ENCODE data around the gene GBGT1.
"Not testable (repeated sequence)": the region's sequence is repeated elsewhere in the genome, so short reads cannot be mapped to it uniquely, and the experiment has no call there.

Gene GBGT1

GRCh38 chr9:133163504-133164172 lies at the start of gene GBGT1:
GBGT1 (minus strand) TSS chr9:133163914; CDS start chr9:133162412, 1,502 bp downstream.
- no peak for DNase-seq (ENCODE audit: low read depth in 3 of 3)

DNA sequence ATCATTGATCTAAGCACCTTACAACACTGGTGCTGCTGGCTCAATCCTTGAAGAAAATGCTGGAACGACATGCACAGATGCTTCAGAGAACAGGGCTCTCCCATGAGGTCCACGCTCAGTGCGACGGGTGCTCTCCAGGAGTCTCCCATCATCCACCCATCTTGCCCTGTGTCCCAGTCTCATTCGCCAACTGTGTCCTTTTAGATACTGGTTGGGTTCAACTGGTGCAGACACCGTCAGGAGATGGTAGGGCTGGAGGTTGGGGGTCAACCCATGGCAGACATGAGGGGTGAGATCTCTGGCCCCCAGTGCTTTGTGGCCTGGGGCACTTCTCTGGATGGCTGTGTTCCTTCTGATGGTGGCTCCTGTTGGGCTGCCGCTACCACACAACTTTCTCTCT lies 46.9 kb upstream of the GBGT1 start:
- DNase-seq (ENCODE audit: low read depth in 3 of 3), result no peak

- DNase-seq (ENCODE audit: low read depth in 3 of 3), result no peak
Observed at GRCh38 chr9:133210202-133210532, 46.5 kb upstream of the GBGT1 start.

- DNase-seq (ENCODE audit: low read depth in 3 of 3), result not testable (repeated sequence)
Observed at GRCh38 chr9:133209327-133210201, 45.9 kb upstream of the GBGT1 start.

DNA sequence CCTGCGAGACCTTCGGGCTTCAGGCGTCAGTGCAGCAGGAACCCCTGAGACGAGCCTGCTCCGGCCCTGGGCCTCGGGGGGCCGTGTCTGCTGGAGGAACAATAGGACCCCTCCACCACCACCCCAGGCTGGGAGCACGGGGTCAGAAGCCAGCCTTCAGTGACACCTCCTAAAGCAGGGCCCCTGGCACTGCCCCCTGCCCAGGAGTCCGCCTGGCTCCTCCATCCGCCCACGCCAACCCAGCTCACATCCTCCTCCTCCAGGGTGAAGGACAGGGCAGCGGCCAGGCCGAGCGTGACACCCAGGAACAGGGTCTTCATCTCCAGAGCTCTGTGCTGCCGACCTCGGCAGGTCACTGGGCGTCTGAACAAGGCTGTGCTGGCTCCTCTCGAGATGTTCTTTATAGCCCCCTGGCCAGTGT lies 45.2 kb upstream of the GBGT1 start, which contains the start of gene OBP2B:
OBP2B (minus strand) TSS at position 371 of the 421 bp plus-strand sequence; CDS start at position 320, 51 bp downstream.
- DNase-seq (ENCODE audit: low read depth in 3 of 3), result not testable (repeated sequence)

GRCh38 chr9:133208171-133208879 lies 44.6 kb upstream of the GBGT1 start:
- not testable (repeated sequence) for DNase-seq (ENCODE audit: low read depth in 3 of 3)

GRCh38 chr9:133207540-133208170 lies 43.9 kb upstream of the GBGT1 start:
- no peak for DNase-seq (ENCODE audit: low read depth in 3 of 3)

GRCh38 chr9:133207021-133207531 lies 43.4 kb upstream of the GBGT1 start:
- DNase-seq (ENCODE audit: low read depth in 3 of 3), result no peak

DNA sequence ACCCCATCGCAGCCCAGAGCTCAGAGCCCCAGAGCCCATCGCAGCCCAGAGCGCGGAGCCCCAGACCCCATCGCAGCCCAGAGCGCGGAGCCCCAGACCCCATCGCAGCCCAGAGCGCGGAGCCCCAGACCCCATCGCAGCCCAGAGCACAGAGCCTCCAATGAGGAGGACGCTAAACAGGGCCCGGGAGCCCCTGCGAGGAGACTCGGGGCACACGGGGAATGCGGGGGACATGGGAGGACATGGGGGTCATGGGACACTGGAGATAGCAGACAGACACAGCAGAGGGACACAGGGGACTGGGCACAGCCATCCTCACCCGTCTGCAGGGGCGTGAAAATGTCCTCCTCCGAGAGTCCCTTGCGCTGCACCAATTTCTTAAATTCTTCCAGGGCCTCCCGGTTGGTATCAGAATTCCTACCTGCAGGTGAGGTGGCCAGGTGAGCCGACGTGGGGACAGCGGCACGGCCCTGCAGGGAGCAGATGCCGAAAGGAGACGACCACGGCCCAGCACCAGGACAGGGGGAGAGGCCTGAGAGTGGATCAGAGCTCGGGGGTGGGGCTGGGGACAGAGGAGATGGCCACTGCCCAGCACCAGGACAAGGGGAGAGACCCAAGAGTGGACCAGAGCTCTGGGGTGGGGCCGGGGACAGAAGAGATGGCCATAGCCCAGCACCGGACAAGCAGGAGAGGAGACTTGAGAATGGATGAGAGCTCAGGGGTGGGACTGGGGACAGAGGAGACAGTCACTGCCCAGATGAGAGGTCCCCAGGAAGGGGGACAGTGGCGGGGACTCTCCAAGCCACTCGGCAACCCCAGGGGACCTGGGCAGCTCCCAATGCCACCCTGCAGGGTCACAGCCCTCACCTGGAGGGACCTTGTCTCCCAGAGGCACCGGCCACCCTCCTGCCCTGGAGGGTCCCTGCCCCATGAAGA lies 42.5 kb upstream of the GBGT1 start:
- no peak for DNase-seq (ENCODE audit: low read depth in 3 of 3)

DNA sequence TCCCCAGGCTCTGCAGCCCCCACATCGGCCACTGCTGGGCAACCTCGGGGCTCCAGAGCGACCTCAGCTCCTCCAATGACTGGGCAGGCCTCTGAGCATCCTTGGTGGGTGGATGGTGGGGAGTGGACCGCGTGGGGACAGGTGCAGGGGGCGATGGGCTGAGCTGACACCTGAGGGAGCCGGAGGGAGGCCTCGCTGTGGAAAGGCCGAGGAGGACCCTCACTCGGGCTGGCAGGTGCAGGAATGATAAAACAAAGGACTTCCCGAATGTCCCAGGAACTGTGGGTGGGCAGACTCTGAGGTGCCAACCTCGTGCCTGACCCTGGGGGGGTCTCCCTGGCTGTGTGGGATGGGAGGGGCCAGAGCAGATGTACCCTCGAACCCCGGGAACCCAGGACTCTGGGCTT lies 41.8 kb upstream of the GBGT1 start:
- DNase-seq (ENCODE audit: low read depth in 3 of 3), result not testable (repeated sequence)

GRCh38 chr9:133204993-133205336 lies 41.3 kb upstream of the GBGT1 start:
- DNase-seq (ENCODE audit: low read depth in 3 of 3), result no peak

DNA sequence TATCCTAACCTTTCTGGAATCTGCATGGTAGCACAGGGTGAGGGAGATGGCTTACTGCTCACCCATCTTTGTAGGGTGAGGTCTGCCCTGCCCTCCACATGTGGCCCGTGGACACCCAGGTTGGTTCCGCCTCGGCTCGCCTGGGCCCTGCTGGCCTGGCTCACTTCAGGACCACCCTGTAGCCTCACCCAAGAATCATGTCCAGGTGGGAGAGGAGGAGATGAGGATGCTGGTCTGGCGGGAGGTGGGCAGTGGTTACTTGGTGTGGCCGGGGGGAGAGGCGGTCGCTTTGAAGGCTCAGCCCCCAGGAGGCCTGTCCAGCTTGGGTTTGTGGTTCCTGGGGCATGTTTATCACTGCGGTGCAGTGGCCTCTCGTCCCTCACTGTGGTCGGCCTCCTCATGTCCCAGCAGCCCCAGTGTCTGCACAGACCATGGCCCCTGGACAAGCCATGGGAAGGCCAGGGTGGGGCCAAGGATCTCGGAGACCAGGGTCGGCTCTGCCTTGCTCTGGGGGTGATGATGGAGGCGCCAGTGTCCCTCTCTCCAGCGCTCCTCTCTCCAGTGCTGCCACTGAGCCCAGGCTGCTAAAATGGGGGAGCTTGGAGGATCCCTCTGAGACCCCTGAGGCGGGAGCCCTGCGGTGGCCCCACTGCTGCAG lies 40.8 kb upstream of the GBGT1 start:
- DNase-seq (ENCODE audit: low read depth in 3 of 3), result no peak

GRCh38 chr9:133203506-133204075 lies 39.9 kb upstream of the GBGT1 start:
- no peak for DNase-seq (ENCODE audit: low read depth in 3 of 3)

GRCh38 chr9:133202688-133203453 lies 39.2 kb upstream of the GBGT1 start:
- no peak for DNase-seq (ENCODE audit: low read depth in 3 of 3)

GRCh38 chr9:133202145-133202513 lies 38.4 kb upstream of the GBGT1 start:
- no peak for DNase-seq (ENCODE audit: low read depth in 3 of 3)

- no peak for DNase-seq (ENCODE audit: low read depth in 3 of 3)
Observed at GRCh38 chr9:133201424-133202144, 37.9 kb upstream of the GBGT1 start.

- DNase-seq (ENCODE audit: low read depth in 3 of 3), result no peak
Observed at GRCh38 chr9:133200631-133201030, 36.9 kb upstream of the GBGT1 start.

- DNase-seq (ENCODE audit: low read depth in 3 of 3), result peak in 2 of 3 donors; percentile 34 to 59
Observed at GRCh38 chr9:133199648-133200321, 36.1 kb upstream of the GBGT1 start.
